Lower leg skin (tissue), 3 donors: ENCODE data around the gene PTPA.

Source experiments
- CTCF ChIP-seq, 3 donors: fragments of 450-650 bp; IDR thresholded peaks; one replicate each; pipeline ENCODE4 v1.5.1; 2016; ENCODE audit warnings: antibody characterized with exemption in 3 of 3, mild to moderate bottlenecking in 3 of 3, moderate library complexity in 2 of 3
- POLR2A ChIP-seq, 2 donors: fragments of 450-650 bp; IDR thresholded peaks; one replicate each; pipeline ENCODE4 v1.6.1; 2016 to 2017; ENCODE audit warnings: antibody characterized with exemption in 2 of 2, mild to moderate bottlenecking in 1 of 2, moderate library complexity in 1 of 2

GRCh38 chr9:129063061-129063460 is 48.2 kb upstream of the PTPA start:
- TF ChIP-seq CTCF (IDR thresholded peaks at IDR 0.05) (no peak), POLR2A (IDR thresholded peaks at IDR 0.05) (no peak)
